Heart left ventricle (tissue), 16 donors: ENCODE results near the gene OR10A2. TPM values are rescaled to one million over a fixed set of nuclear protein-coding genes. Genes with fewer than 3 reads are reported as not detected.

Experiments used
- ATAC-seq, 4 donors: fragments of 200-7000 bp; cut with Tn5 transposase; one replicate each; pipeline ENCODE4 v1.9.1; 2020 to 2022; ENCODE audit warnings: moderate library complexity in 4 of 4, mild to moderate bottlenecking in 3 of 4, moderate number of reproducible peaks in 1 of 4
- DNase-seq, 5 donors: peaks; one replicate each; pipeline ENCODE4 v3.0.0-alpha.2; 2020
- H3K27ac ChIP-seq, 12 donors: fragments of 200-600 bp; sonication (generic) in 4 of 12; one replicate each; pipeline versions ENCODE4 v1.5.0 to v1.8.0; 2016 to 2022; ENCODE audit warnings: mild to moderate bottlenecking in 2 of 12
- H3K27me3 ChIP-seq, 9 donors: fragments of 200-600 bp; sonication (generic) in 2 of 9; one replicate each; pipeline versions ENCODE4 v1.5.1 to v1.8.0; 2016 to 2022; ENCODE audit warnings: mild to moderate bottlenecking in 3 of 9
- H3K36me3 ChIP-seq, 9 donors: fragments of 200-600 bp; sonication (generic) in 2 of 9; one replicate each; pipeline versions ENCODE4 v1.5.0 to v1.8.0; 2018 to 2022; ENCODE audit warnings: mild to moderate bottlenecking in 2 of 9
- H3K4me1 ChIP-seq, 12 donors: fragments of 200-600 bp; sonication (generic) in 4 of 12; one replicate each; pipeline versions ENCODE4 v1.5.0 to v1.8.0; 2016 to 2022; ENCODE audit warnings: mild to moderate bottlenecking in 3 of 12
- H3K4me3 ChIP-seq, 12 donors: fragments of 200-600 bp; sonication (generic) in 4 of 12; one replicate each; pipeline versions ENCODE4 v1.5.0 to v1.8.0; 2017 to 2022; ENCODE audit warnings: mild to moderate bottlenecking in 9 of 12, moderate library complexity in 4 of 12
- H3K9me3 ChIP-seq, 12 donors: fragments of 200-600 bp; sonication (generic) in 4 of 12; one replicate each; pipeline versions ENCODE4 v1.5.0 to v1.8.0; 2016 to 2022; ENCODE audit warnings: mild to moderate bottlenecking in 1 of 12
- CTCF ChIP-seq, 12 donors: fragments of 200-600 bp; sonication (generic) in 4 of 12; IDR thresholded peaks; one replicate each; pipeline versions ENCODE4 v1.5.0 to v1.8.0; 2018 to 2022; ENCODE audit warnings: antibody characterized with exemption in 12 of 12, mild to moderate bottlenecking in 5 of 12
- POLR2A ChIP-seq, 2 donors: fragments of 450-650 bp; IDR thresholded peaks; one replicate each; pipeline ENCODE4 v1.6.1; 2017; ENCODE audit warnings: antibody characterized with exemption in 2 of 2, mild to moderate bottlenecking in 2 of 2, moderate library complexity in 2 of 2
- WGBS, 4 donors: extraction: QIAGEN DNeasy Blood & Tissue Kit in 2 of 4; methylation state at CpG; one replicate each; pipeline versions ENCODE4 v1.1.5 to v1.1.7; 2013 to 2018; 5-methylcytosine and 5-hydroxymethylcytosine counted together
- intact Hi-C, 10 donors: fragments of 100-400 bp; cut with DNase I; formaldehyde crosslinking; loops; one replicate each; pipeline versions ENCODE4 v1.11.1 to v1.14.2; 2022
- polyA plus RNA-seq, 2 donors: library from polyadenylated mRNA; stranded (reverse); fragments of 200-250 nt; gene quantifications; one replicate each; pipeline ENCODE4 v1.2.3, GENCODE V29; 2013
- total RNA-seq, 9 donors: library from RNA; depleted of rRNA in 2 of 9; stranded (reverse); fragments of >200 nt in 2 of 9; fragmentation: NEBNext Ultra II Directional in 3 of 9; extraction: Animal tissue kit (Norgen Biotek cat#: 25700) in 3 of 9; gene quantifications; one replicate each; pipeline versions ENCODE4 v1.1.0 to v1.2.4, GENCODE V29; 2016 to 2023
- donor health status: ischemic (EF 13 %, LVEDD 7.1; RV severe dilation, severe dysfunction).
- donor health status: healthy with polysubstance abuse.
- donor health status: DM: no; HTN: yes; CAD: no.
- donor health status: DM: no; HTN: no; CAD: no.
- donor health status: ischemic (EF 25% LVEDD 6.9; RV normal size, moderate dysfunction).
- donor health status: ischemic (EF 25% LVEDD 5.7; RV mildly dilated, moderate dysfunction).
- donor health status: healthy.
- donor health status: DM: yes; HTN: yes; CAD: no.
- donor health status: ischemic (EF 35%, LVEDD 5.7; RV mildly dilated, moderate dysfunction).
- donor health status: nonischemic (EF 11% LVEDD 7.7; RV severe dilation, severe dysfunction).
- donor health status: DM: yes; HTN: yes; CAD: no.
- donor health status: PGD.
- donor health status: ischemic (EF 29% LVEDD 5.4; RV normal size, mild dysfunction).
- donor health status: nonischemic (EF 23%, LVEDD 6.1; RV moderate dilation, normal function).

The OR10A2 gene
- total and polyA plus RNA-seq, 11 donors, result not detected

DNA sequence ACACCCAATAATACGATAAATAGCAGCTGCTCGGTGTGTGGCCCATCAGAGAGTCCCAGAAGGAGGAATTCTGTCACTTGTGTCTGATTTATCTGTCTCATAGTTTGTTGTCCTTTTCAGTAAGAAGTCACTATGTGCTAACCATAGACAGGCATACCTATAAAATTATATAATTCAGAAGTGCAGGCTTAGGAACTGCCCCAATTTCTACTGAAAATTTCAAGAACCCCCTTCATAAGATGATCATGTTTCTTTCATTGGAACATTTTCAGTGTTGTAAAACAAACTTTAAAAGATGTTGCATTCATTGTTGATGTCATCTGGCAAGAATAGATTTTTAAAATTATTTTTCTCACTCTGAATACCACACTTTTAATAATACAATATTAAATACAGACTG lies 29.5 kb downstream of the OR10A2 start, which contains the start of gene OR2D2:
Gene OR2D2, minus strand, starts transcription at position 101 of the 400 bp plus-strand sequence. Its CDS starts 0 bp downstream, at position 101.
- Histone ChIP-seq H3K9me3 (peaks cover 0 to 12% (median 0%) of the 10 kb centered on the region in 12 donors), H3K36me3 (no peaks in the 10 kb centered on the region), H3K27me3 (no peaks in the 10 kb centered on the region), H3K27ac (no peak within 1 kb of the TSS), H3K4me3 (no peak within 1 kb of the TSS), H3K4me1 (no peaks in the 10 kb centered on the region)
- ATAC-seq, result no peak
- DNase-seq, result no peak
- intact Hi-C loops, result no loop called here
- no peak for TF ChIP-seq CTCF (IDR thresholded peaks at IDR 0.05)
- 75 to 85% (median 82%) methylated on average over 2 of the region's 2 CpGs for WGBS, 4 donors

- ATAC-seq, result no peak
- intact Hi-C loops, result no loop called here
- TF ChIP-seq CTCF (IDR thresholded peaks at IDR 0.05) (no peak), POLR2A (IDR thresholded peaks at IDR 0.05) (no peak)
These were observed 31.2 kb downstream of the OR10A2 start for GRCh38 chr11:6894097-6894496.

GRCh38 chr11:6895010-6895409 lies 32.2 kb downstream of the OR10A2 start:
- Histone ChIP-seq H3K9me3 (no peaks in the 10 kb centered on the region), H3K36me3 (no peaks in the 10 kb centered on the region), H3K27ac (no peak overlapping the region), H3K27me3 (no peaks in the 10 kb centered on the region), H3K4me3 (no peak overlapping the region), H3K4me1 (no peaks in the 10 kb centered on the region)
- TF ChIP-seq CTCF (IDR thresholded peaks at IDR 0.05), result no peak
- no peak for TF ChIP-seq POLR2A (IDR thresholded peaks at IDR 0.05)
- intact Hi-C loops, result no loop called here
- ATAC-seq, result no peak
- no peak for DNase-seq

More at GRCh38 chr11:6894097-6894496, 31.2 kb downstream of the OR10A2 start:
- no peaks in the 10 kb centered on the region for H3K27me3 ChIP-seq
- H3K36me3 ChIP-seq, result no peaks in the 10 kb centered on the region
- no peaks in the 10 kb centered on the region for H3K4me1 ChIP-seq
- H3K27ac ChIP-seq, result no peak overlapping the region
- no peak for DNase-seq
- peaks cover 0 to 2% (median 0%) of the 10 kb centered on the region in 12 donors for H3K9me3 ChIP-seq
- no peak overlapping the region for H3K4me3 ChIP-seq

DNA sequence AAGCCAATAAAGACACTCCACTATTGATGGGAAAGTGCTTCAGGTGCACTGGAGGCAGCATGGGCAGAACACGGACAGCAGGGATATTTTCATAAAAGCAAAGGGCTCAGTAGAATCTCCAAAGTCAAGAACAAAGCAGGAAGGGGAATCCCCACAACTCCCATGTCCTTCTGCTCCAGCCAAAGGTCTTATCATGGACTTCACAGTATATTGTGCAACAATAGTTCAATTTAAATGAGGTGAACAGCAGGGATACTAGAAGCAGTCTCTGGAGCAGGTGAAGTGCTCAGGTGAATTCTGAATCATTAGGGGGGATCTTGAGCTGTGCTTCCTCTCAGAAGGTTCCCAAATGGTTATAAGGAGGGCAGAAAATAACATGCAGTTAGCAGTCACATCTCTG lies 36.1 kb downstream of the OR10A2 start:
- TF ChIP-seq POLR2A (IDR thresholded peaks at IDR 0.05), result no peak
- no peak for TF ChIP-seq CTCF (IDR thresholded peaks at IDR 0.05)
- no peaks in the 10 kb centered on the region for H3K27me3 ChIP-seq
- no peak overlapping the region for H3K27ac ChIP-seq
- ATAC-seq (no peak), DNase-seq (no peak)
- intact Hi-C loops, result no loop called here
- WGBS, 4 donors, result 42 to 83% (median 55%) methylated on average over 1 of the region's 1 CpG
- no peaks in the 10 kb centered on the region for H3K4me1 ChIP-seq
- H3K4me3 ChIP-seq, result no peak overlapping the region
- H3K9me3 ChIP-seq, result no peaks in the 10 kb centered on the region
- H3K36me3 ChIP-seq, result no peaks in the 10 kb centered on the region
